SJSA1 (cell line): Measurements from ENCODE around the gene TSPEAR. TPM values are rescaled to one million over a fixed set of nuclear protein-coding genes. Genes with fewer than 3 reads are reported as not detected.

Experiments used
- DNase-seq, 2 experiments: peaks; one replicate each; pipeline ENCODE4 v3.0.0-alpha.2; 2015 to 2020; ENCODE audit warnings: low spot score in 2 of 2, low read depth in 1 of 2
- H3K27ac ChIP-seq: fragments of 250-450 bp; sonication (Bioruptor Pico); 2 replicates; pipeline ENCODE4 v1.5.1; 2020; ENCODE audit warnings: mild to moderate bottlenecking, moderate library complexity
- H3K27me3 ChIP-seq: fragments of 250-450 bp; sonication (Bioruptor Pico); replicated peaks from 2 replicates; pipeline ENCODE4 v1.5.1; 2020; ENCODE audit warnings: mild to moderate bottlenecking, moderate library complexity
- H3K36me3 ChIP-seq: fragments of 250-450 bp; sonication (Bioruptor Pico); 2 replicates; pipeline ENCODE4 v1.5.1; 2020; ENCODE audit warnings: mild to moderate bottlenecking
- H3K4me1 ChIP-seq: fragments of 250-450 bp; sonication (Bioruptor Pico); replicated peaks from 2 replicates; pipeline ENCODE4 v1.6.1; 2021; ENCODE audit warnings: mild to moderate bottlenecking
- H3K4me3 ChIP-seq: fragments of 250-450 bp; sonication (Bioruptor Pico); 2 replicates; pipeline ENCODE4 v1.5.1; 2020; ENCODE audit warnings: mild to moderate bottlenecking
- H3K9me3 ChIP-seq: fragments of 250-450 bp; sonication (Bioruptor Pico); replicated peaks from 2 replicates; pipeline ENCODE4 v1.5.1; 2020; ENCODE audit warnings: mild to moderate bottlenecking
- total RNA-seq: library from RNA; depleted of rRNA; stranded (reverse); fragments of >200 nt; shearing (Covaris generic); gene quantifications from 2 replicates; pipeline ENCODE4 v1.2.3, GENCODE V29; 2014

The TSPEAR gene
- total RNA-seq, 1 experiment from 2014 or later, result not detected

DNA sequence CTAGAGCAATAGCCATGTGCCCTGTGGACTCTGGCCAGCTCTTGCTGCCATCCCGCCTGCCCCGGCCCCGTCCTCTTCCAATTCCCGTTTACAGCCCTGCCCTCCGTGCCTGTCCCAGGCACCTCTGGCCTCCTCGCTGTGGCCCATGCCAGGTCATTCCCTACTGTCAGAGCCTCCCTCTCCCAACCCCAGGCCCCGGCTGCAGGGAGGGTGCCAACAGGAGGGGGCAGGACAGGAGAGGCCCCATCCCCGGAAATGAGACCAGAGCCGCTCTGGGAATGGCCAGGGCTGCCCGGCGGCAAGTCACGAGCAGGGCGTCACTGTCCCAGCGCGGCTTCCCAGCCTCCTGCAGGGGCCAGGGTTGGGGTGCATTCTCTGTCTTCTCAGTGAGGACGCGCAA is 23.5 kb upstream of the TSPEAR start:
- peaks cover 31% of the 10 kb centered on the region for H3K27me3 ChIP-seq
- no peak overlapping the region for H3K4me3 ChIP-seq
- no peaks in the 10 kb centered on the region for H3K36me3 ChIP-seq
- no peak for DNase-seq
- H3K4me1 ChIP-seq, result no peaks in the 10 kb centered on the region
- no peaks in the 10 kb centered on the region for H3K9me3 ChIP-seq
- H3K27ac ChIP-seq, result no peak overlapping the region

DNA sequence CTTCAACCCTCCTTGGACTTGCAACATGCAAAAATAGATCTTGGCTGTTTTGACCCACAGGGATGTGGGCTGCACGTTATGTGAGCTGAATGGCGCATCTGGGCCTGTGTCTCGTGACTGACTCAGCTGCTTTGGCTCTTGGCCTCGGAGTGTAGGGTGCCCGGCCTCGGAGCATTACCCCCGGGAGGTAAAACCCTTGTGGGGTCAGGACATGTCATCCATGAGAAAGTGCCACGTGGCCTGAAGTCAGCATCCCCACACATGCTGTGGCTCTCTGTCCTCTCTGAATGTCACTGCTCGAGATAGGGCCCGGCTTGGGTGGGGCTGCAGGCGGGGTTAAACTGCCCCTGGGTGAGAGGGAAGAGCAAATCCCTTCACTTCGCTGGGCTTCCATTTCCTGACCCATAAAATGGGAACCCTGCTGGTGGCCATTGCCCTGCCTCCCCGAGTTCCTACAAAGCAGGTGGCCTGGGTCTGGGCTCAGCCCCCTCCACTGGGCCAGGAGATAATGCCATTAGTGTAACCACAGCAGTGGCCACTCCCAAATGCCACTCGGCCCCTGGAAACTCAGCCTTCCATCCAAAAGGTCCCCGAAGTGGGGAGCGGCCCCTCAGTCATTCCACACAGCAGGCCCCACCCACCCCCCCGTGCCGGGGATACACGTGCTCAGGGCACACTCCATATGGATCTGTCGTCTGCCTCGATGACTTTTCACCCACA is 22.8 kb upstream of the TSPEAR start:
- DNase-seq, result no peak
- Histone ChIP-seq H3K4me3 (no peak overlapping the region), H3K9me3 (no peaks in the 10 kb centered on the region), H3K4me1 (no peaks in the 10 kb centered on the region), H3K27me3 (peaks cover 27% of the 10 kb centered on the region), H3K27ac (no peak overlapping the region), H3K36me3 (no peaks in the 10 kb centered on the region)

DNA sequence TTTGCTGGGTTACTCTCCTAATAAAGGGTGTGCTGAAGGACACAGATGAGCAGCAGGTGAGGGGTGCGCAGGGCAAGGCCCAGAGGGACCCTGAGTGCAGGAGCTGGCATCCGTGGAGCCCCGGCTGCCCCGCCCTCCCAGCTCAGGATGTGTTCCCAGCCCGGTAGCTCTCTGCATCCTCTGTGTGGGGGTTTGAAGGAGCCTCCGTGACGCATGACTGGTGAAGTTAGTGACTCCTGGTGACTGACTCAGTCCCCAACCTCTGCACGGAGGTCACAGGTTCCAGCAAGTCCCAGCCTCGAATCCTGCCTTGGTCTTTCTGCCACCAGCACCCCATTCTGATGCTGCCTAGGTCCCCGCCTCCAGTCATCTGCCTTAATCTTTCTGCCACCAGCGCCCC is 21.6 kb upstream of the TSPEAR start:
- Histone ChIP-seq H3K4me3 (no peak overlapping the region), H3K27me3 (peaks cover 27% of the 10 kb centered on the region), H3K27ac (no peak overlapping the region), H3K36me3 (no peaks in the 10 kb centered on the region), H3K4me1 (no peaks in the 10 kb centered on the region), H3K9me3 (no peaks in the 10 kb centered on the region)
- no peak for DNase-seq

DNA sequence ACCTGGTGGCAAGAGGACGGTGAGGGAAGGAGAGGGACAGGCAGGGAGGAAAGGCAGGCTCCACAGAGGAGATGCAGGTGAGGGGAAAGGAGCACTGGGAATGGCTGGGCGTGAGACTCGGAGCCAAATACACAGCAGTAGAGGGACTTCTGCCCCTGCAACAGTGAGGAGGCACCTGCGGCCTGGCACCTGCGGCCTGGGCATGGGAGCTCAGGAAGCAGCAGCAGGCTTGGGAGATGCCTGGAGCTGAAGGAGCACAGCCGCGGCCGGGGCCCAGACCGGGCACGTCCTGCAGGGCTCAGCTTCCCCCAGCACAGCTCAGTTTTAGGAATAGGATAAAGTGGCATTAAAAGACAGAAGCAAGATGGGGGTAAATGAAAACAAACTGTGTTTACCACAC is 20.9 kb upstream of the TSPEAR start:
- no peak overlapping the region for H3K27ac ChIP-seq
- no peaks in the 10 kb centered on the region for H3K9me3 ChIP-seq

DNA sequence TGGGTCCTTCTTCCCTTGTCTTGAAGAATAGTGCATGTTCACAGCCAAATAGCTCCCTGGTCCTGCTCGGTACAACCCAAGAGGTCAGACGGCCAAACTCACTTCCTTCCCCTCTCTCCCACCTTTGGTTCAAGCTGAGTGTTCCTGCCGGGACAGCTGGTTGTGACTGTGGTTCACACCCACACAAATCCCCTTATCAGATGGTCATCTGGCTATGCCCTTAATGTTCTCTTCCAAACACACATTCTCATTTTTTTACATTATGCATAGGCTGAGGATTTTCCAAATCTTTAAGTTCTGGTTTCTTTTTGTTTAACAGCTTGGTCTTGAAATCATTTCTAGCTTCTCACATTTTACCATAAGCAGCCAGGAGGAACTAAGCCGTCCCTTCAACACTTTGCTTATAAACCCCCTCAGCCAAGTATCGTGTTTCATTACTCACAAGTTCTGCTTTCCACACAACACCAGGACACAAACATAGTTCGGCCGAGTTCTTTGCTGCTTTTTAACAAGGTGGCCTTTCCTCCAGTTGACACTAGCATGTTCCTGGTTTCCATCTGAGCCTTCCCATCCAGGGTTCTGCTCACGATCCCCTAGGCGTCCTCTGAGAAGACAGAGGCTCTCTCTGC is 19.7 kb upstream of the TSPEAR start:
- no peak overlapping the region for H3K27ac ChIP-seq
- H3K36me3 ChIP-seq, result no peaks in the 10 kb centered on the region
- peaks cover 31% of the 10 kb centered on the region for H3K27me3 ChIP-seq
- no peaks in the 10 kb centered on the region for H3K4me1 ChIP-seq
- no peak overlapping the region for H3K4me3 ChIP-seq
- no peak for DNase-seq
- H3K9me3 ChIP-seq, result no peaks in the 10 kb centered on the region

More for the DNA sequence above, 20.9 kb upstream of the TSPEAR start:
- Histone ChIP-seq H3K4me1 (no peaks in the 10 kb centered on the region), H3K36me3 (no peaks in the 10 kb centered on the region), H3K4me3 (no peak overlapping the region), H3K27me3 (peaks cover 25% of the 10 kb centered on the region)
- DNase-seq, result no peak

DNA sequence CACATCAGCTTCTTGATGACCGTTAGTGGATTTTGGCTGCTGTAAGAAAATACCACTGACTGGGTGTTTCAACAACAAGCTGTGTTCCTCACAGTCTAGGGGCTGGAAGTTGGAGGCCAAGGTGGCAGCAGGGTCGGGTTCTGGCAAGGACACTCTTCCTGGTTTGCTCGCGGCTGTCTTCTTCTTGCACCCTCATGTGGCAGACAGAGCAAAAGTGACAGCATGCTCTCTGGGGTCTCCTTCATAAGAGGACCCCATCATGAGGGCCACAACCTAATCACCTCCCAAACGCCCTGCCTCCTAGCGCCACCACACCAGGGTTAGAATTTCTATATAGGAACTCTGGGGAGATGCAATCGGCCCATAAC is 18.6 kb upstream of the TSPEAR start:
- Histone ChIP-seq H3K9me3 (no peaks in the 10 kb centered on the region), H3K27me3 (peaks cover 31% of the 10 kb centered on the region), H3K4me1 (no peaks in the 10 kb centered on the region), H3K27ac (no peak overlapping the region), H3K36me3 (no peaks in the 10 kb centered on the region), H3K4me3 (no peak overlapping the region)
- DNase-seq, result no peak

DNA sequence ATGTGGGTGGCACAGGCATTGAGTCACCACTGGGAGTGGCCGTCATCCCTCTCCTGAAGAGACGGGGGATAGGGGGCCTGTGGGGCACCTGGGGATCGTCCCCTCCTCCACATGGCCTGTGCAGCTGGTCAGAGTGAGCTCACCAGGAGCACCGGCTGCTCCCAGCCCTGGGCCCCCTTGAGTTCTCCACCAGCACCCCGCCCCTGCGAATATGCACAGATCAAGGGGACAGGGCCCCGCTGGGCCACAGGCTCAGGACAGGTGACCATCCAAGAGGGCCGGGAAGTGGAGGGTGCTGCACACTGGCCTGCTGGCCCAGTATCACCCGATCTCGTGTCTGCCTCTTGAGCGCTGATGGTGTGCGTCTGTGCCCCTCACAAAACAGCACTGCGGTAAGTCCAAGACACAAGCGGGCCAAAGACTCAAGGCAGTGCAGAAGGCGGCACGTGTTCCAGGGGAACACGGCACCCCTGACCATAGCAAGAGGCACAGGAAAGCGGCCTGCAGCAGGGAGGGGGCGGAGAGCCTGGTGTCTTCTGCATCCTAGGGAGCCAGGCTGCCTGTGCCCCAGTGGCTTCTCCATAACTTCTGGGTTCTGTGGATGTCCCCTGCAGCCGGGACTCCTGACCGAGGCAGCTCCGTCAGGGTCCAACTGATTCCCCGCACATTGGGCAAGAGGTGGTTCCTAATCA is 18.1 kb upstream of the TSPEAR start:
- Histone ChIP-seq H3K27me3 (peaks cover 31% of the 10 kb centered on the region), H3K36me3 (no peaks in the 10 kb centered on the region), H3K4me3 (no peak overlapping the region), H3K9me3 (no peaks in the 10 kb centered on the region), H3K4me1 (no peaks in the 10 kb centered on the region), H3K27ac (no peak overlapping the region)
- no peak for DNase-seq

DNA sequence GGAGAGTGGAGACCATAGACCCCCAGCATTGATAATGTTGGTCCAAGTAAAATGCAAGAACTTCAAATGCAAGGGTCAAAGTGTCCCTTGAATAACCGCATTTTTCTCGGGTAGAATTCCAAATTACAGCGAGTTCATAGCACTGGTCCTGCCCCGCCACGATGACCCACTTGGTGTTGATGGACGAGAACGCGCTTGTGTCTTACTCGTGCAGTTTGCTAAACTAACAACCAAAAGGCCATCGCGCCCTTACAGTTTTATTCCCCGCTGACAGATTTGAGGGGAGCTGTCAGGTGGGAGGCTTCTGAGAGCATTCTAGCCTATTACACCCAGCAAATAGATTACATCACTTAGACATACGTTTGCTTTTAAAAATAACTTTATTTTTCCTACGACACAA is 17.3 kb upstream of the TSPEAR start:
- Histone ChIP-seq H3K27me3 (peaks cover 31% of the 10 kb centered on the region), H3K36me3 (no peaks in the 10 kb centered on the region), H3K4me3 (no peak overlapping the region), H3K27ac (no peak overlapping the region), H3K9me3 (no peaks in the 10 kb centered on the region), H3K4me1 (no peaks in the 10 kb centered on the region)
- DNase-seq, result no peak

DNA sequence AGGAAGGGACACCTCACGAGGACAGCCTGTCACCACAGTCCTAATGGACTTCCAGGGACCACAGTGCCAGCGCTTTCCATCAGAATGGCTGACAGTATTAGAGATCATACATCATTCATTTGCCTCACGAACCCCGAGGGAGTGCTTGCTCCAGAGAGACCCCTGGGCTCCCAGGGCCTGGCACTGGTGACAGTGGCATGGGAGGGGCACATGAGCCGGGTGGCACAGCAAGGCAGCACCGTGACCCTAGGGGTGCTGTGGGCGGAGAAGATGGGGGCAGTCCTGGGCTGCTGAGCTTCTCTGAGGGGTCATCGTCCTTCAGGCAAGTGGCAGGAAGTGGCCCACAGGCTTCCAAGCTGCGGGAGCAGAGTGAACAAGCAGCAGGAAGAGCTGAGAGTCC is 16.4 kb upstream of the TSPEAR start:
- Histone ChIP-seq H3K36me3 (no peaks in the 10 kb centered on the region), H3K9me3 (no peaks in the 10 kb centered on the region), H3K27ac (no peak overlapping the region), H3K4me3 (no peak overlapping the region), H3K4me1 (no peaks in the 10 kb centered on the region), H3K27me3 (peaks cover 33% of the 10 kb centered on the region)
- peak in 1 of 2 experiments; percentile 40 for DNase-seq

DNA sequence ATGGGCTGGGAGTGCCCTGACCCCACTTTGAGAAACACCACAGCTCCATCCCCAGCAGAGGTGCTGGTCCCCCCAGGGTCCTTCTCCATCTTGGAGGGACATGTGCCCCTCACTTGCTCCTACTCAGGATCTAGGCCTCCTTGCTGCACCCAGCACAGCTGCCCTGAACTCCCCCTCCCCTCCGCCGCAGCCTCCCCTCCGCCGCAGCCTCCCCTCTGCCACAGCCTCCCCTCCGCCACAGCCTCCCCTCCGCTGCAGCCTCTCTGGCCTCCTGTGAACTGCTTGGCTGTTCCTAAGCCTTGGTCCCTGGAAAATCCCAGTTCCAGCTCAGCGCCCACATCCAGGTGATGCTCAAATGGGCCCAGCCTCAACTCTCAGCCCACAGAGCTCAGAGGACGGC is 15.9 kb upstream of the TSPEAR start:
- DNase-seq, result no peak
- H3K27ac ChIP-seq, result no peak overlapping the region
- H3K4me3 ChIP-seq, result no peak overlapping the region
- no peaks in the 10 kb centered on the region for H3K9me3 ChIP-seq
- H3K36me3 ChIP-seq, result no peaks in the 10 kb centered on the region
- no peaks in the 10 kb centered on the region for H3K4me1 ChIP-seq
- H3K27me3 ChIP-seq, result peaks cover 34% of the 10 kb centered on the region

DNA sequence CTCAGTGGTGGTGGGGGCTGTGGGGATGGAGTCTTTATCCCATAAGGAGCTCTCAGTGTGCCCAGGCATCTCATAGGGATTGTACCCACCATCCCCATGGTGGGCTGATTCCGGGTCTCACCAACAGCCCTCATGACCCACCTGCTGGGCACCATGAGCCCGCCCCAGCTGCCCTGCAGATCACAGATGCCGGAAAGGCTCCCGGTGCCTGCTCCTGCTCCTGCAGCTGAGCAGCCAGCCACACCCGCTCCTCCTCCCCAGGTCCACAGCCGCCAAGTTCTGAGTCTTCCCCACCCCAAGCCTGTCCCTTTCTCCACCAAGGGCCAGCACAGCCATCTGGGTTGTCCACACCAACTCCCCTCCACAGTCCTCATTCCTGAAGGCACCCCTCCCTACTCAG is 15.5 kb upstream of the TSPEAR start:
- Histone ChIP-seq H3K27ac (no peak overlapping the region), H3K9me3 (no peaks in the 10 kb centered on the region), H3K4me3 (no peak overlapping the region), H3K36me3 (no peaks in the 10 kb centered on the region), H3K27me3 (peaks cover 30% of the 10 kb centered on the region), H3K4me1 (no peaks in the 10 kb centered on the region)
- peak in 1 of 2 experiments; percentile 41 for DNase-seq

DNA sequence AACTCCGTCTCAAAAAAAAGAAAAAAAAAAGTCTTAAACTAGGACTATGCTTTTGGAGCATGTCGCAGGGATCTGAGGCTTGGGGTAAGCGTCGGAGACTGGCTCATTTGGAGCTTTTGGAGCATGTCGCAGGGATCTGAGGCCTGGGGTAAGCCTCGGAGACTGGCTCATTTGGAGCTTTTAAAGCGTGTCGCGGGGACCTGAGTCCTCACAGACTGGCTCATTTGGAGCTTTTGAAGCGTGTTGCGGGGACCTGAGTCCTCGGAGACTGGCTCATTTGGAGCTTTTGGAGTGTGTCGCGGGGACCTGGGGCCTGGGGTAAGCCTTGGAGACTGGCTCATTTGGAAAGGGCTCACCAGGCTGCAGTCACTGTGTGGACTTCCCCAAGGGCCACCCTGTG is 13.6 kb upstream of the TSPEAR start:
- Histone ChIP-seq H3K36me3 (no peaks in the 10 kb centered on the region), H3K4me1 (no peaks in the 10 kb centered on the region), H3K27ac (no peak overlapping the region), H3K27me3 (peaks cover 26% of the 10 kb centered on the region), H3K9me3 (no peaks in the 10 kb centered on the region), H3K4me3 (no peak overlapping the region)
- DNase-seq, result no peak

DNA sequence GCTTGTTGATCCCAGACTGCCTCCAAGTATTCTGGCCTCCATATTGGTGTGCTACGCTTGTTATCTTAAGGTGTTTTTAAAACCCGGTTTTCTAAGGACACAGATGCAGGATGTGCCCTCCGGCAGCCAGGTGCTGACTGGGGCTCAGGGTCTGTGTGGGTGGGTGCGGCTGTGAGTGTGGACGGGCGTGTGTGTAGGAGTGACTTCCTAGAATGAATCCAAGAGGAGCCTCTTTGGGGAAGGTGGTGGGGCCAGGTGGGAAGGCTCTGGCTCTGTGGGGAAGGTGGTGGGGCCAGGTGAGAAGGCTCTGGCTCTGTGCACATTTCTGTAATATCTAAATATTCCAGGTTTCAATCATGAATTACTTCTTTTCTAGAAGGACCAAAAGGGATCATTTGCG is 12.8 kb upstream of the TSPEAR start:
- H3K36me3 ChIP-seq, result no peaks in the 10 kb centered on the region
- H3K4me3 ChIP-seq, result no peak overlapping the region
- DNase-seq, result no peak
- H3K4me1 ChIP-seq, result no peaks in the 10 kb centered on the region
- no peak overlapping the region for H3K27ac ChIP-seq
- no peaks in the 10 kb centered on the region for H3K9me3 ChIP-seq
- peaks cover 29% of the 10 kb centered on the region for H3K27me3 ChIP-seq
